Loucy (cell line): ENCODE results near the gene PHB1.

Source experiments
- H2AFZ ChIP-seq: fragments of 200-600 bp; sonication (generic); 2 replicates; pipeline ENCODE4 v1.6.0; 2016; ENCODE audit warnings: antibody characterized with exemption, mild to moderate bottlenecking, low read length, moderate library complexity
- H3F3A ChIP-seq: fragments of 200-600 bp; 2 replicates; pipeline ENCODE4 v1.6.0; 2016; ENCODE audit warnings: antibody characterized with exemption, low read depth, mild to moderate bottlenecking
- H3K27me3 ChIP-seq: fragments of 200-600 bp; sonication (generic); 2 replicates; pipeline ENCODE4 v1.6.1; 2014; ENCODE audit warnings: low read length, mild to moderate bottlenecking; ENCODE audit not compliant: insufficient read depth, poor library complexity, severe bottlenecking
- H3K36me3 ChIP-seq: fragments of 200-600 bp; sonication (generic); 2 replicates; pipeline ENCODE4 v1.6.1; 2016; ENCODE audit warnings: low read length; ENCODE audit not compliant: insufficient read depth
- H3K4me1 ChIP-seq: fragments of 200-600 bp; sonication (generic); 2 replicates; pipeline ENCODE4 v1.5.1; 2014; ENCODE audit warnings: low read length, mild to moderate bottlenecking; ENCODE audit not compliant: insufficient read depth, poor library complexity, severe bottlenecking
- H3K4me2 ChIP-seq: fragments of 200-600 bp; sonication (generic); 2 replicates; pipeline ENCODE4 v1.6.0; 2014; ENCODE audit warnings: antibody characterized with exemption, low read length, low read depth, mild to moderate bottlenecking; ENCODE audit not compliant: poor library complexity, severe bottlenecking
- H3K4me3 ChIP-seq: fragments of 200-600 bp; sonication (generic); 2 replicates; pipeline ENCODE4 v1.5.1; 2014; ENCODE audit warnings: low read length, mild to moderate bottlenecking, mixed read lengths; ENCODE audit not compliant: poor library complexity, severe bottlenecking
- H3K79me2 ChIP-seq: fragments of 200-600 bp; sonication (generic); 2 replicates; pipeline ENCODE4 v1.6.1; 2014; ENCODE audit warnings: low read length; ENCODE audit not compliant: insufficient read depth
- H3K9ac ChIP-seq: fragments of 200-600 bp; sonication (generic); 2 replicates; pipeline ENCODE4 v1.6.0; 2014; ENCODE audit warnings: mild to moderate bottlenecking, low read depth, low read length, moderate library complexity; ENCODE audit not compliant: poor library complexity, severe bottlenecking
- H3K9me2 ChIP-seq: fragments of 200-600 bp; sonication (generic); replicated peaks from 2 replicates; pipeline ENCODE4 v1.6.1; 2016; ENCODE audit warnings: low read depth, low read length, mixed read lengths
- H3K9me3 ChIP-seq: fragments of 200-600 bp; sonication (generic); 2 replicates; pipeline ENCODE4 v1.6.1; 2014; ENCODE audit warnings: mild to moderate bottlenecking, antibody characterized with exemption, low read length, low read depth; ENCODE audit not compliant: insufficient read depth
- H4K20me1 ChIP-seq: fragments of 200-600 bp; sonication (generic); 2 replicates; pipeline ENCODE4 v1.6.0; 2014; ENCODE audit warnings: antibody characterized with exemption, low read length, mild to moderate bottlenecking; ENCODE audit not compliant: insufficient read depth, poor library complexity, severe bottlenecking
- CTCF ChIP-seq: fragments of 200-600 bp; sonication (generic); conservative IDR thresholded peaks from 2 replicates; pipeline ENCODE4 v1.5.1; 2014; ENCODE audit warnings: mild to moderate bottlenecking, antibody characterized with exemption, low read length
- EZH2phosphoT487 ChIP-seq: fragments of 200-600 bp; IDR thresholded peaks from 2 replicates; pipeline ENCODE4 v1.6.1; 2018; ENCODE audit warnings: antibody characterized with exemption, mild to moderate bottlenecking, moderate library complexity, borderline replicate concordance

PHB1 gene

DNA sequence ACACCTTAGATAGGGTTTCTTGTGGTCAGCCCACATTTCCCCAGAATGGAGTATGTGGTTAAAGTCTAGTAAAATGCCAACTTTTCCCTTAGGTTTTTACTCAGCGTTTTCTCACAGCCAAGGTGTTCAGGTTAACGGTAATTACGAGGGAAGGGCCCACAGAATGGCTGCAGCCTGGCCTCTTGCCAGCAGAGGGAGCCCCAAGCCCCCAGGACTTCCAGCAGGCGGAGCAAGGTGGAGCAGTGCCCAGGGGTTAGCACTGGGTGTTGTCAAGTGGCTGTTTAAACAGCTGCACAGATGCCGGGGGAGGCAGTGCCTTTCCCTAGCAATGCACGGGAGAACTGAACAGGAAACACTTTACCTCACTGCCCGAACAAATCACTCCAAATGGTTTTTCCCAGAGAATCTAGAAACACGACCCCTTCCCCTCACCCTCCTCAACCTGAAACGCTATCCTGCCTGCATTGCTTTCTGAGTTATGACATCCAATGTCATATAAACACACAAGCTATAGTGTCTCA, 6.6 kb downstream of the PHB1 start:
- no peak for TF ChIP-seq EZH2phosphoT487
- TF ChIP-seq CTCF = peak; percentile 100
- H4K20me1 ChIP-seq = no peaks in the 10 kb centered on the region
- H3K4me2 ChIP-seq = peak overlapping the region; percentile 59

DNA sequence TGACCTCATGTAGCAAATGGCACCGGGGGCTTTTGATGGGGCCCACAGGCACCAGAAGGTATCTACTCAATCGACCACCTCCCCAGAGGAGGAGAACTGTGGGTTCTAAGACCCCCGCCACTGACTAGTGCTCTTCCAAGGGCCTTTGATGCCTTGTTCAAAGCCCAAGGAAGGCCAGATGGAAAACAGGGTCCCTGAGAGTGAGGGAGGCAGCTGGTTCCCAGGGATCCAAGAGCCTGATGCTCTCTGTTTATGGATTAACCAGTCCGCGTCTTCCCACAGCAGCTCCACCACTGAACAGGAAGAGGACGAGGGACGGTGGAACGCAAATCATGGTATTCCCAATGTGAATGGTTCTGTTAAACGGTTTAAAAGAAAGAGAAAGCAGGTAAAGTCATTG, 7.6 kb downstream of the PHB1 start:
- Histone ChIP-seq H3K79me2 (peaks cover 6% of the 10 kb centered on the region; the same call in 1 of the 2 replicates), H3F3A (peaks cover 5% of the 10 kb centered on the region), H3K36me3 (peaks cover 50% of the 10 kb centered on the region), H3K4me3 (no peak overlapping the region), H4K20me1 (no peaks in the 10 kb centered on the region), H3K4me2 (no peak overlapping the region), H3K4me1 (peaks cover 62% of the 10 kb centered on the region), H3K9me2 (no peaks in the 10 kb centered on the region), H3K27me3 (no peaks in the 10 kb centered on the region), H3K9me3 (no peaks in the 10 kb centered on the region), H3K9ac (no peak overlapping the region), H2AFZ (no peak overlapping the region)
- no peak for TF ChIP-seq CTCF
- TF ChIP-seq EZH2phosphoT487 = no peak

More for the DNA sequence above, 6.6 kb downstream of the PHB1 start:
- Histone ChIP-seq H3K4me3 (peak overlapping the region; percentile 6), H3K9me3 (no peaks in the 10 kb centered on the region), H3K27me3 (no peaks in the 10 kb centered on the region), H3K4me1 (peaks cover 52% of the 10 kb centered on the region), H3K36me3 (peaks cover 51% of the 10 kb centered on the region), H2AFZ (no peak overlapping the region), H3K9me2 (no peaks in the 10 kb centered on the region), H3K79me2 (peaks cover 10% of the 10 kb centered on the region; the same call in 1 of the 2 replicates), H3K9ac (peak overlapping the region; percentile 54), H3F3A (peaks cover 5% of the 10 kb centered on the region)

DNA sequence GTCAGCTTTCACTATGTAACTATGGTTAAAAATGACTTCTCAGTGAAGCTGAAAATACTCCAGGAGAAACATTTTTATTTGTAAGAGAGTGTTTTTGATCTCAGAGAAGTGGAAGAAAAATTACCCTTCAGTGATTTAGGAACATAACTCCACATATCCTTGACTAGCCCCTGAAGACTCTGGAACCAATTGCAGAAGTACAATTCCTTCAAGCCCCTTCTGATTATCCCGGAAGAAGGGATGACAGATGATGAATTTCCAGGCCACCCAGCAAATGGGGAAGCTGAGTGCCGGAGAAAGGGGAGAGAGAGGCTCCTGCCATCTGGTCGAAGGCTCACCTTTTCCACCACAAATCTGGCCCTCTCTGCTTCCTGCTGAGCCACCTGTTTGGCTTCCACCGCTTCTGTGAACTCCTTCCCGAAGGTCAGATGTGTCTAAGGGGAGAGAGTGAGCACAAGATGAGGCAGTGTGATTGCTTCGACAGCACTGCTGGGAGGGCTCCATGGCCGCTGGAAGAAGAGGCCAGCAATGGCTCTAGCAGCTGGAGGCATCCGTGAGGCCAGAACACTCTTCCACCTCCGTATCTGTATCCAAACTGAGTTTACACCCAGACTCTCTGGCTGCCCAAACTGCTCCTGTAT, 8.1 kb downstream of the PHB1 start:
- Histone ChIP-seq H3K9me3 (no peaks in the 10 kb centered on the region), H4K20me1 (no peaks in the 10 kb centered on the region), H3F3A (peaks cover 5% of the 10 kb centered on the region), H3K79me2 (peaks cover 6% of the 10 kb centered on the region; the same call in 1 of the 2 replicates), H3K36me3 (peaks cover 45% of the 10 kb centered on the region), H3K4me3 (no peak overlapping the region), H3K4me2 (no peak overlapping the region), H3K27me3 (no peaks in the 10 kb centered on the region), H3K9me2 (no peaks in the 10 kb centered on the region), H2AFZ (no peak overlapping the region), H3K9ac (no peak overlapping the region), H3K4me1 (peaks cover 67% of the 10 kb centered on the region)
- no peak for TF ChIP-seq EZH2phosphoT487
- TF ChIP-seq CTCF = no peak
